ENCODE results near the gene FAM174A. TPM values are rescaled to one million over a fixed set of nuclear protein-coding genes. Genes with fewer than 3 reads are reported as not detected.
"Not testable (repeated sequence)": the region's sequence is repeated elsewhere in the genome, so short reads cannot be mapped to it uniquely, and the experiment has no call there.

FAM174A gene
- total RNA-seq, 3 donors from 2014 or later (not counting 1 experiment from before 2014, with no cell fraction given), result 10.2 to 13.0 (median 10.4) TPM

- no peak overlapping the region for H3K4me3 ChIP-seq (ENCODE audit: low read length)
- intact Hi-C loops (cut with micrococcal nuclease), result no loop called here
- no peaks in the 10 kb centered on the region for H3K9me3 ChIP-seq (ENCODE audit: control insufficient read depth, insufficient read depth, low read length)
- no peaks in the 10 kb centered on the region for H3K27me3 ChIP-seq (ENCODE audit: control insufficient read depth, insufficient read depth, low read length)
- no peaks in the 10 kb centered on the region for H3K9me3 Mint-ChIP-seq
- H3K4me3 Mint-ChIP-seq, result no peak overlapping the region
- H3K36me3 Mint-ChIP-seq, result no peaks in the 10 kb centered on the region
- no peaks in the 10 kb centered on the region for H3K4me1 ChIP-seq (ENCODE audit: control insufficient read depth, insufficient read depth, low read length)
- no peak for TF ChIP-seq CTCF (IDR thresholded peaks at IDR 0.05)
- no peak for ATAC-seq
- DNase-seq, result no peak
- peaks cover 0 to 5% of the 10 kb centered on the region in 2 donors for H3K4me1 Mint-ChIP-seq
- no peak overlapping the region for H3K27ac Mint-ChIP-seq
- H3K27ac ChIP-seq (ENCODE audit: low read length), result no peak overlapping the region
- peaks cover 0 to 3% of the 10 kb centered on the region in 2 donors for H3K27me3 Mint-ChIP-seq (ENCODE audit: low read depth in 2 of 2)
- no CpG with 5 or more reads among the region's 1 CpG for WGBS (ENCODE audit: insufficient coverage)
- H3K36me3 ChIP-seq (ENCODE audit: control insufficient read depth, insufficient read depth, low read length), result no peaks in the 10 kb centered on the region
These were observed 63.3 kb downstream of the FAM174A start for GRCh38 chr5:100598446-100598845.

- Histone ChIP-seq H3K4me3 (ENCODE audit: low read length) (no peak overlapping the region), H3K4me1 (ENCODE audit: control insufficient read depth, insufficient read depth, low read length) (no peaks in the 10 kb centered on the region), H3K27me3 (ENCODE audit: control insufficient read depth, insufficient read depth, low read length) (no peaks in the 10 kb centered on the region), H3K9me3 (ENCODE audit: control insufficient read depth, insufficient read depth, low read length) (no peaks in the 10 kb centered on the region), H3K36me3 (ENCODE audit: control insufficient read depth, insufficient read depth, low read length) (no peaks in the 10 kb centered on the region), H3K27ac (ENCODE audit: low read length) (no peak overlapping the region)
- Mint-ChIP-seq H3K4me1 (peaks cover 0 to 5% of the 10 kb centered on the region in 2 donors), H3K36me3 (no peaks in the 10 kb centered on the region), H3K27me3 (ENCODE audit: low read depth in 2 of 2) (peaks cover 0 to 3% of the 10 kb centered on the region in 2 donors), H3K27ac (no peak overlapping the region), H3K4me3 (no peak overlapping the region), H3K9me3 (no peaks in the 10 kb centered on the region)
- DNase-seq (no peak), ATAC-seq (no peak)
- no peak for TF ChIP-seq CTCF (IDR thresholded peaks at IDR 0.05)
- 30% methylated on average over 5 of the region's 5 CpGs for WGBS (ENCODE audit: insufficient coverage)
- intact Hi-C loops (cut with micrococcal nuclease), result no loop called here
These were observed 65.3 kb downstream of the FAM174A start for GRCh38 chr5:100600298-100600994.

GRCh38 chr5:100603141-100603540 is 68.0 kb downstream of the FAM174A start:
- H3K4me1 ChIP-seq (ENCODE audit: control insufficient read depth, insufficient read depth, low read length), result no peaks in the 10 kb centered on the region
- TF ChIP-seq CTCF (IDR thresholded peaks at IDR 0.05), result no peak
- no peaks in the 10 kb centered on the region for H3K9me3 ChIP-seq (ENCODE audit: control insufficient read depth, insufficient read depth, low read length)
- DNase-seq (no peak), ATAC-seq (no peak)
- Mint-ChIP-seq H3K4me1 (peaks cover 0 to 5% of the 10 kb centered on the region in 2 donors), H3K27me3 (ENCODE audit: low read depth in 2 of 2) (peaks cover 0 to 5% of the 10 kb centered on the region in 2 donors), H3K4me3 (no peak overlapping the region), H3K9me3 (no peaks in the 10 kb centered on the region), H3K36me3 (no peaks in the 10 kb centered on the region), H3K27ac (no peak overlapping the region)
- no peak overlapping the region for H3K4me3 ChIP-seq (ENCODE audit: low read length)
- H3K36me3 ChIP-seq (ENCODE audit: control insufficient read depth, insufficient read depth, low read length), result no peaks in the 10 kb centered on the region
- WGBS (ENCODE audit: insufficient coverage), result 91% methylated on average over 2 of the region's 2 CpGs
- no peak overlapping the region for H3K27ac ChIP-seq (ENCODE audit: low read length)
- H3K27me3 ChIP-seq (ENCODE audit: control insufficient read depth, insufficient read depth, low read length), result no peaks in the 10 kb centered on the region
- intact Hi-C loops (cut with micrococcal nuclease), result no loop called here

- H3K27me3 Mint-ChIP-seq (ENCODE audit: low read depth in 2 of 2), result not testable (repeated sequence)
These were observed 68.8 kb downstream of the FAM174A start for GRCh38 chr5:100604021-100604420.

More at GRCh38 chr5:100604021-100604420, 68.8 kb downstream of the FAM174A start:
- H3K4me1 ChIP-seq (ENCODE audit: control insufficient read depth, insufficient read depth, low read length); H3K27ac Mint-ChIP-seq; H3K4me3 Mint-ChIP-seq; H3K9me3 ChIP-seq (ENCODE audit: control insufficient read depth, insufficient read depth, low read length); H3K27ac ChIP-seq (ENCODE audit: low read length); H3K4me3 ChIP-seq (ENCODE audit: low read length); intact Hi-C loops (cut with micrococcal nuclease); H3K4me1 Mint-ChIP-seq; H3K36me3 ChIP-seq (ENCODE audit: control insufficient read depth, insufficient read depth, low read length); H3K9me3 Mint-ChIP-seq; ATAC-seq; DNase-seq; H3K27me3 ChIP-seq (ENCODE audit: control insufficient read depth, insufficient read depth, low read length); H3K36me3 Mint-ChIP-seq: not testable (repeated sequence)
- WGBS (ENCODE audit: insufficient coverage), result no CpG with 5 or more reads among the region's 1 CpG
